Astrocyte of the cerebellum (primary cell): ENCODE data around the gene ZNF587.

ENCODE experiments used
- DNase-seq: peaks from one replicate; pipeline ENCODE4 v3.0.0-alpha.2; 2011; ENCODE audit warnings: low read depth
- H3K4me3 ChIP-seq: 2 replicates; pipeline ENCODE4 v1.5.1; 2011; ENCODE audit warnings: mild to moderate bottlenecking, low read depth, low read length, moderate library complexity
- CTCF ChIP-seq: IDR thresholded peaks from 2 replicates; pipeline ENCODE4 v1.5.1; 2012; ENCODE audit warnings: low read length, low read depth, moderate library complexity, mild to moderate bottlenecking; ENCODE audit errors: missing control alignments
- in situ Hi-C: cut with HindIII; loops from 2 replicates; pipeline ENCODE4 v1.10.0; 2017; ENCODE audit warnings: low sequenced_read_pairs

ZNF587 gene

GRCh38 chr19:57914531-57914930, 64.9 kb downstream of the ZNF587 start:
- H3K4me3 ChIP-seq = no peak overlapping the region
- in situ Hi-C loops = no loop called here
- DNase-seq = no peak
- TF ChIP-seq CTCF = no peak
